Sigmoid colon (tissue), 7 donors: ENCODE results near the gene EVI5L. TPM values are rescaled to one million over a fixed set of nuclear protein-coding genes. Genes with fewer than 3 reads are reported as not detected.

Source experiments
- DNase-seq: peaks from one replicate; pipeline ENCODE4 v3.0.0-alpha.2; 2019
- H3K27ac ChIP-seq, 4 donors: fragments of 200-600 bp; sonication (generic); one replicate each; pipeline ENCODE4 v1.5.1; 2016 to 2019; ENCODE audit warnings: mild to moderate bottlenecking in 1 of 4
- H3K27me3 ChIP-seq, 3 donors: fragments of 200-600 bp; sonication (generic); one replicate each; pipeline ENCODE4 v1.5.1; 2019; ENCODE audit warnings: mild to moderate bottlenecking in 1 of 3
- H3K36me3 ChIP-seq, 4 donors: fragments of 200-600 bp; sonication (generic); one replicate each; pipeline ENCODE4 v1.5.1; 2016 to 2019
- H3K4me1 ChIP-seq, 4 donors: fragments of 200-600 bp; sonication (generic); one replicate each; pipeline ENCODE4 v1.5.1; 2017 to 2019
- H3K4me3 ChIP-seq, 4 donors: fragments of 200-600 bp; sonication (generic); one replicate each; pipeline ENCODE4 v1.5.1; 2017 to 2019; ENCODE audit warnings: mild to moderate bottlenecking in 2 of 4, moderate library complexity in 1 of 4
- H3K9me3 ChIP-seq, 4 donors: fragments of 200-600 bp in 3 of 4; sonication (generic) in 3 of 4; one replicate each; pipeline versions ENCODE4 v1.5.1 to v1.6.1; 2013 to 2019
- CTCF ChIP-seq, 4 experiments: fragments of 450-650 bp in 3 of 4; fragments of 200-600 bp in 1 of 4; IDR thresholded peaks; one replicate each; pipeline ENCODE4 v1.5.1; 2016 to 2019; ENCODE audit warnings: antibody characterized with exemption in 4 of 4, mild to moderate bottlenecking in 3 of 4, moderate library complexity in 2 of 4
- EP300 ChIP-seq, 4 donors: sonication (generic); formaldehyde crosslinking; IDR thresholded peaks; one replicate each; pipeline ENCODE4 v1.6.1; 2017; ENCODE audit warnings: antibody characterized with exemption in 4 of 4
- POLR2A ChIP-seq, 2 donors: fragments of 450-650 bp; IDR thresholded peaks; one replicate each; pipeline ENCODE4 v1.6.1; 2016; ENCODE audit warnings: antibody characterized with exemption in 2 of 2, mild to moderate bottlenecking in 2 of 2, moderate library complexity in 2 of 2
- POLR2AphosphoS5 ChIP-seq, 4 donors: sonication (generic); formaldehyde crosslinking; IDR thresholded peaks; one replicate each; pipeline ENCODE4 v1.6.1; 2017; ENCODE audit warnings: antibody characterized with exemption in 4 of 4
- WGBS, 2 donors: extraction: QIAGEN DNeasy Blood & Tissue Kit; methylation state at CpG; one replicate each; pipeline ENCODE4 v1.1.7; 2013; 5-methylcytosine and 5-hydroxymethylcytosine counted together
- intact Hi-C: fragments of 100-400 bp; cut with DNase I; formaldehyde crosslinking; loops from one replicate; pipeline ENCODE4 v1.15.1; 2023
- polyA plus RNA-seq, 3 donors: library from polyadenylated mRNA; stranded (reverse); fragments of 200-250 nt; gene quantifications; one replicate each; pipeline ENCODE4 v1.2.3, GENCODE V29; 2013
- total RNA-seq, 4 donors: library from RNA; depleted of rRNA; stranded (reverse); fragments of >200 nt; gene quantifications; one replicate each; pipeline ENCODE4 v1.1.0, GENCODE V29; 2016
- donor health status: healthy with polysubstance abuse.
- donor health status: Bipolar disorder and iron deficiency.
- donor health status: healthy.

The EVI5L gene
- total and polyA plus RNA-seq, 7 donors = 5.3 to 18.6 (median 10.3) TPM

DNA sequence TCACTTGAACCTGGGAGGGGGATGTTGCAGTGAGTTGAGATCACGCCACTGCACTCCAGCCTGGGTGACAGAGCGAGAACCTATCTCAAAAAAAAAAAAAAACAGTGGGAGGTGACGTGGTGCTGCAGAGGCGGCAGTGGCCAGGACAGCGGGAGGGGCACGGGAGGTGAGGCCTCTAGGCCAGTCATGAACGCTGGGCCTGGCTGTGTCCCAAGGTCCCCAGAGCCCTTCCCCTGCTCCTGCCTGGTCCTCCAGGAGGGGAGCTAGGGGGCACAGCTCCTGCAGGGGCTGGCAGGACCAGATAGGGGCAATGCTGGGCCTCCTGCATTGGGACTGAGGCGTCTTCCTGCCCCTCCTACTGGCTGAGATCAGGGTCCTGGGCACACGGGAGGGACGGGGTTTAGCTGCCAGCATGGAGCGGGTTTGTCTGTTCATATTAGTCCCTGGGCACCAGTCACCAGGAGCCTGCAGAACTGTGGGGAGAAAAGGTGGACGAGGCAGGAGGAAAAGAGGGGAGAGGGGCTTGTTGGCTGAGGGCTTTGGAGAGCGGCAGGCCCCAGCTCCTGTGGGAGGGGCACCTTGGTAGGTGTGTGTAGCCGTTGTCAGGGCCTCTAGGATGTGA, 78.2 kb downstream of the EVI5L start:
- intact Hi-C loops = no loop called here
- TF ChIP-seq POLR2AphosphoS5 (IDR thresholded peaks at IDR 0.05) = no peak
- TF ChIP-seq EP300 (IDR thresholded peaks at IDR 0.05) = no peak
- TF ChIP-seq CTCF (IDR thresholded peaks at IDR 0.05) = no peak
- TF ChIP-seq POLR2A (IDR thresholded peaks at IDR 0.05) = no peak
- Histone ChIP-seq H3K9me3 (no peaks in the 10 kb centered on the region), H3K27ac (no peak overlapping the region), H3K4me3 (no peak overlapping the region), H3K27me3 (no peaks in the 10 kb centered on the region), H3K36me3 (peaks cover 35 to 65% (median 46%) of the 10 kb centered on the region in 4 donors), H3K4me1 (peaks cover 0 to 38% (median 36%) of the 10 kb centered on the region in 4 donors)
- WGBS, 2 donors = 84 to 85% methylated on average over 14 of the region's 14 CpGs
- no peak for DNase-seq

DNA sequence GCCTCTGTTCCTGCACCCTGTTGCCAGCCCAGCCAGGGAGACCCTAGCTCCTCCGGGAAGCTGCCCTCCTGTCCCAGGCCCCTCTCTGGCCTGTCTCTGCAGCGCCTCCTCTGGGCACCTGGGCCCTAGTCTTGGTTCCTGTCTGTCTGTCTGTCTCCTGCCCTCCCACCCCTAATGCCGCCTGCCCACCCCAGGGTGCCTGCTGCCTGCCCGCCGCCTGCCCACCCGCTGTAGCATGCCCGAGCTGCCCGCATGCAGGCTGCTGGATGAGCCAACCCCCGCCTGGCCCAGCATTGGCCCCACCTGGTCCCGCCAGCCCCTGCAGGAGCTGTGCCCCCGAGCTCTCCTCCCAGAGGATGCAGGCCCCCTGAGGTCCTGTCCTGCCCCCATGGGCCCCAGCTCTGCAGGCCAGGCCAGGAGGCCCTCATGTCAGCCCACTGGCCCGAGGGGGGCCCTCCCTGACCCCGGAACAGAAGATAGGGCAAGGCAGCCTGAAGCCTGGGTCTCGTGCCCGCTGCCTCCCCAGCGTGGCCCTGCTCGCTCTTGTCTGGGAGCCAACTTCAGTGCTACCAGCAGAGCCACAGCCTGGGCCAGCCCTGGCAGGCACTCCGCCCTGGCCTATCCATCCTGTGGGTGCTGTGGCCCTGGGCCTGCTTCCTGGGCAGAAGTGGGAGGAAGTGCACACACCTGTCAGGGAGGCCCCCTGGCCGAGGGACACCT, 78.9 kb downstream of the EVI5L start:
- no peak overlapping the region for H3K4me3 ChIP-seq
- no peak overlapping the region for H3K27ac ChIP-seq
- H3K27me3 ChIP-seq = peaks cover 0 to under 1% (median 0%) of the 10 kb centered on the region in 3 donors
- WGBS, 2 donors = 89 to 95% methylated on average over 19 of the region's 19 CpGs
- H3K9me3 ChIP-seq = no peaks in the 10 kb centered on the region
- H3K36me3 ChIP-seq = peaks cover 35 to 69% (median 46%) of the 10 kb centered on the region in 4 donors
- DNase-seq = no peak
- peaks cover 0 to 38% (median 36%) of the 10 kb centered on the region in 4 donors for H3K4me1 ChIP-seq
- intact Hi-C loops = no loop called here
- TF ChIP-seq POLR2AphosphoS5 (IDR thresholded peaks at IDR 0.05) (no peak), CTCF (IDR thresholded peaks at IDR 0.05) (no peak), EP300 (IDR thresholded peaks at IDR 0.05) (no peak), POLR2A (IDR thresholded peaks at IDR 0.05) (no peak)

GRCh38 chr19:7909471-7910067, 79.6 kb downstream of the EVI5L start:
- TF ChIP-seq POLR2A (IDR thresholded peaks at IDR 0.05) (no peak), CTCF (IDR thresholded peaks at IDR 0.05) (no peak), POLR2AphosphoS5 (IDR thresholded peaks at IDR 0.05) (no peak)
- Histone ChIP-seq H3K36me3 (peaks cover 35 to 69% (median 46%) of the 10 kb centered on the region in 4 donors), H3K9me3 (no peaks in the 10 kb centered on the region), H3K27me3 (peaks cover 0 to 7% (median 1%) of the 10 kb centered on the region in 3 donors), H3K4me1 (peaks cover 0 to 33% (median 32%) of the 10 kb centered on the region in 4 donors), H3K27ac (no peak overlapping the region), H3K4me3 (no peak overlapping the region)
- DNase-seq = no peak
- 91 to 94% methylated on average over 21 of the region's 21 CpGs for WGBS, 2 donors
- intact Hi-C loops = no loop called here

DNA sequence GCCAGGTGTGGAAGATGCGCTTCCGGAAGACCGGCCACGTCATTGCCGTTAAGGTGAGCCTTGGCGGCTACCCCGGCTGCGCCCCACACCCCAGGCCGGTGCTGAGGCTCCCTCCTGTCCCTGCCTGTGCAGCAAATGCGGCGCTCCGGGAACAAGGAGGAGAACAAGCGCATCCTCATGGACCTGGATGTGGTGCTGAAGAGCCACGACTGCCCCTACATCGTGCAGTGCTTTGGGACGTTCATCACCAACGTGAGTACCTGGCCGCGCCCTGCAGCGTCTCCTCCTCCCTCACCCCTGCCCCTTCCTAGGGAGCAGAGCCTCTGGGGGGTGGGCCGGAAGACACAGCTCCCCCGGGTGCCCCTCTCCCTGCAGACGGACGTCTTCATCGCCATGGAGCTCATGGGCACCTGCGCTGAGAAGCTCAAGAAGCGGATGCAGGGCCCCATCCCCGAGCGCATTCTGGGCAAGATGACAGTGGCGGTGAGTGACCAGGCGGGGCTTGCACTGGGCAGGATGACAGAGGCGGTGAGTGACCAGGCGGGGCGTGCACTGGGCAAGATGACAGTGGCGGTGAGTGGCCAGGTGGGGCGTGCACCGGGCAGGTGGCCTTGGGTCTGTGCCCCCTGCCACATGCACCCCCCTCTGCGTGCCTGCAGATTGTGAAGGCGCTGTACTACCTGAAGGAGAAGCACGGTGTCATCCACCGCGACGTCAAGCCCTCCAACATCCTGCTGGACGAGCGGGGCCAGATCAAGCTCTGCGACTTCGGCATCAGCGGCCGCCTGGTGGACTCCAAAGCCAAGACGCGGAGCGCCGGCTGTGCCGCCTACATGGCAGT, 80.5 kb downstream of the EVI5L start:
- 92 to 95% methylated on average over 54 of the region's 54 CpGs for WGBS, 2 donors
- Histone ChIP-seq H3K4me3 (no peak overlapping the region), H3K27ac (no peak overlapping the region), H3K27me3 (peaks cover 5 to 15% (median 11%) of the 10 kb centered on the region in 3 donors), H3K9me3 (no peaks in the 10 kb centered on the region), H3K4me1 (peaks cover 0 to 24% (median 23%) of the 10 kb centered on the region in 4 donors), H3K36me3 (peaks cover 35 to 69% (median 46%) of the 10 kb centered on the region in 4 donors)
- no peak for DNase-seq
- TF ChIP-seq EP300 (IDR thresholded peaks at IDR 0.05) (no peak), POLR2A (IDR thresholded peaks at IDR 0.05) (no peak), POLR2AphosphoS5 (IDR thresholded peaks at IDR 0.05) (no peak), CTCF (IDR thresholded peaks at IDR 0.05) (no peak)
- intact Hi-C loops = no loop called here
